Gastroesophageal sphincter (tissue), 3 donors: Measurements from ENCODE around the gene PSMB2.

ENCODE experiments used
- POLR2A ChIP-seq, 2 donors: fragments of 450-650 bp; IDR thresholded peaks; one replicate each; pipeline ENCODE4 v1.6.1; 2017; ENCODE audit warnings: antibody characterized with exemption in 2 of 2, mild to moderate bottlenecking in 2 of 2, moderate library complexity in 1 of 2
- TF ChIP-seq, protein P1 (sequence below), 4 experiments: fragments of 200-600 bp in 2 of 4; fragments of 450-650 bp in 2 of 4; sonication (generic) in 1 of 4; IDR thresholded peaks; one replicate each; pipeline ENCODE4 v1.5.1; 2017 to 2019; ENCODE audit warnings: antibody characterized with exemption in 4 of 4, mild to moderate bottlenecking in 2 of 4, moderate library complexity in 2 of 4

DNA sequence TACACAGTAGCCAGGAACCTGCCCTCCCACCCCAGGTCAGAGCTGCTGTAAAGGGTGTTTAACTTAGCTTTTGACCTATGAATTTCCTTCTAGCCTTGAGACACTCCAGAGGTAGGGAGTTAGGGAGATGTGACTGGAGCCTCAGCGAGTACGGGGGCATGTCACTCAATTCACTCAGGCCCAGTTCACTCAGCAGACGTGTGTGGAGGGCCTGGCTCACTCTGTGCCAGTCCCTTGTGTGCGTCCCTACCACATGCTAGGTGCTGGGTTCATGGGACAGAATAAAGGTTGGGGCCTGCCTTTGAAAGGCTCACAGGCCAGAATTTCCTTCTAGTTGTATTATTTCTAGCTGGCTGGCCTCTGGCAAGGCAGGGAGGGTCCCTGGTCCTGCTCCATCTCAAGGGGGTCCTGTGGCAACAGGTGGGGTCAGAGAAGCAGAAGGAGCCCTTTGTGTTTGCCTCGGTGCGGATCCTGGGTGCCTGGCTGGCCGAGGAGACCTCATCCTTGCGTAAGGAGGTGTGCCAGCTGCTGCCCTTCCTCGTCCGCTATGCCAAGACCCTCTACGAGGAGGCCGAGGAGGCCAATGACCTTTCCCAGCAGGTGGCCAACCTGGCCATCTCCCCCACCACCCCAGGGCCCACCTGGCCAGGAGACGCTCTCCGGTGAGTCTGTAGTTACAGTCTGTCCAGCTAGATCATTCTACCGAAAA is 79.2 kb downstream of the PSMB2 start:
- TF ChIP-seq POLR2A (IDR thresholded peaks at IDR 0.05), result no peak
- TF ChIP-seq, protein P1, sequence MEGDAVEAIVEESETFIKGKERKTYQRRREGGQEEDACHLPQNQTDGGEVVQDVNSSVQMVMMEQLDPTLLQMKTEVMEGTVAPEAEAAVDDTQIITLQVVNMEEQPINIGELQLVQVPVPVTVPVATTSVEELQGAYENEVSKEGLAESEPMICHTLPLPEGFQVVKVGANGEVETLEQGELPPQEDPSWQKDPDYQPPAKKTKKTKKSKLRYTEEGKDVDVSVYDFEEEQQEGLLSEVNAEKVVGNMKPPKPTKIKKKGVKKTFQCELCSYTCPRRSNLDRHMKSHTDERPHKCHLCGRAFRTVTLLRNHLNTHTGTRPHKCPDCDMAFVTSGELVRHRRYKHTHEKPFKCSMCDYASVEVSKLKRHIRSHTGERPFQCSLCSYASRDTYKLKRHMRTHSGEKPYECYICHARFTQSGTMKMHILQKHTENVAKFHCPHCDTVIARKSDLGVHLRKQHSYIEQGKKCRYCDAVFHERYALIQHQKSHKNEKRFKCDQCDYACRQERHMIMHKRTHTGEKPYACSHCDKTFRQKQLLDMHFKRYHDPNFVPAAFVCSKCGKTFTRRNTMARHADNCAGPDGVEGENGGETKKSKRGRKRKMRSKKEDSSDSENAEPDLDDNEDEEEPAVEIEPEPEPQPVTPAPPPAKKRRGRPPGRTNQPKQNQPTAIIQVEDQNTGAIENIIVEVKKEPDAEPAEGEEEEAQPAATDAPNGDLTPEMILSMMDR (IDR thresholded peaks at IDR 0.05), result no peak
